Spinal cord (tissue), 10 donors: Measurements from ENCODE around the gene HAS3. TPM values are rescaled to one million over a fixed set of nuclear protein-coding genes. Genes with fewer than 3 reads are reported as not detected.

Experiments used
- DNase-seq, 6 donors: peaks; one replicate each; pipeline versions ENCODE4 v3.0.0 to v3.0.0-alpha.2; 2013 to 2015; ENCODE audit warnings: low spot score in 6 of 6, low read depth in 4 of 6
- H3K27ac ChIP-seq: one replicate; pipeline ENCODE4 v1.5.1; 2013; ENCODE audit warnings: low read depth, low read length, control low read depth
- H3K27me3 ChIP-seq: one replicate; pipeline ENCODE4 v1.6.1; 2013; ENCODE audit warnings: low read length; ENCODE audit not compliant: control insufficient read depth, insufficient read depth
- H3K36me3 ChIP-seq: one replicate; pipeline ENCODE4 v1.6.1; 2013; ENCODE audit warnings: low read length; ENCODE audit not compliant: control insufficient read depth, insufficient read depth
- H3K4me1 ChIP-seq: one replicate; pipeline ENCODE4 v1.6.1; 2013; ENCODE audit warnings: low read length; ENCODE audit not compliant: control insufficient read depth, insufficient read depth
- H3K4me3 ChIP-seq: one replicate; pipeline ENCODE4 v1.5.1; 2013; ENCODE audit warnings: low read depth, low read length, control low read depth
- H3K9me3 ChIP-seq: one replicate; pipeline ENCODE4 v1.6.1; 2013; ENCODE audit warnings: low read length; ENCODE audit not compliant: control insufficient read depth, insufficient read depth
- WGBS: methylation state at CpG from one replicate; pipeline ENCODE4 v1.1.5; 2013; ENCODE audit warnings: missing lambda C conversion rate; ENCODE audit not compliant: insufficient coverage; 5-methylcytosine and 5-hydroxymethylcytosine counted together
- polyA plus RNA-seq, 2 donors: library from polyadenylated mRNA; unstranded; fragments of 120-200 nt; gene quantifications; one replicate each; pipeline ENCODE4 v1.2.1, GENCODE V29; 2013; ENCODE audit not compliant: insufficient read length in 2 of 2
- total RNA-seq, 2 donors: library from RNA; depleted of rRNA in 1 of 2; stranded (reverse); fragments of 120-200 nt in 1 of 2; fragments of >200 nt in 1 of 2; gene quantifications; one replicate each; pipeline versions ENCODE4 v1.2.3 to v1.2.4, GENCODE V29; 2013 to 2014
- donor health status: healthy.

The HAS3 gene
- total and polyA plus RNA-seq, 4 donors: 1.4 to 6.6 (median 3.7) TPM

DNA sequence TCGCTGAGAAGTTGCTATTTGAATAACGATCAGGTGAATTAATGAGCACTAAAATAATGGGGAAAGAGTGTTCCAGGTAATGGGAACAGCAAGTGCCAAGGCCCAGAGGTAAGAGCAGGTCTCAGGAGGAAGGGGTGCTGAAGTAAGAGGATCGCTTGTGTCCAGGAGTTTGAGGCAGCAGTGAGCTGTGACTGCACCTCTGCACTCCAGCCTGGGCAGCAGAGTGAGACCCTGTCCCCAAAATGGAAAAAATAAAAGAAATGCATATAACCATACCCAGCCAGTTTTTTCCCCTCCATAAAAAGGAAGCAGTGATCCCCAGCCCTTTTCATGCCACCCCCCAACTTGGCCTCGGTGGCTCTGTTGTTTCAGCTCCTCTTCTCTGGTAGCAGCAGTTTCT, 16.8 kb upstream of the HAS3 start:
- DNase-seq: no peak
- no peaks in the 10 kb centered on the region for H3K9me3 ChIP-seq
- H3K4me3 ChIP-seq: no peak overlapping the region
- peaks cover 15% of the 10 kb centered on the region for H3K36me3 ChIP-seq
- no peak overlapping the region for H3K27ac ChIP-seq
- peaks cover 16% of the 10 kb centered on the region for H3K4me1 ChIP-seq
- WGBS: 70% methylated on average over 3 of the region's 4 CpGs
- H3K27me3 ChIP-seq: no peaks in the 10 kb centered on the region

GRCh38 chr16:69089091-69089910, 16.2 kb upstream of the HAS3 start:
- Histone ChIP-seq H3K27me3 (no peaks in the 10 kb centered on the region), H3K4me3 (no peak overlapping the region), H3K4me1 (peaks cover 16% of the 10 kb centered on the region), H3K9me3 (no peaks in the 10 kb centered on the region), H3K36me3 (peaks cover 15% of the 10 kb centered on the region), H3K27ac (no peak overlapping the region)
- DNase-seq: peak in 1 of 6 donors; percentile 81
- 42% methylated on average over 13 of the region's 16 CpGs for WGBS

GRCh38 chr16:69093974-69094373, 11.5 kb upstream of the HAS3 start:
- DNase-seq: no peak
- H3K4me1 ChIP-seq: peaks cover 12% of the 10 kb centered on the region
- no peak overlapping the region for H3K27ac ChIP-seq
- 80% methylated on average over 2 of the region's 3 CpGs for WGBS
- no peaks in the 10 kb centered on the region for H3K9me3 ChIP-seq
- no peaks in the 10 kb centered on the region for H3K27me3 ChIP-seq
- H3K36me3 ChIP-seq: peaks cover 2% of the 10 kb centered on the region
- no peak overlapping the region for H3K4me3 ChIP-seq

GRCh38 chr16:69094501-69094900, 11.0 kb upstream of the HAS3 start:
- H3K27ac ChIP-seq: no peak overlapping the region
- H3K36me3 ChIP-seq: peaks cover 2% of the 10 kb centered on the region
- no peak overlapping the region for H3K4me3 ChIP-seq
- H3K4me1 ChIP-seq: peaks cover 7% of the 10 kb centered on the region
- no peak for DNase-seq
- H3K9me3 ChIP-seq: no peaks in the 10 kb centered on the region
- 78% methylated on average over 5 of the region's 5 CpGs for WGBS
- H3K27me3 ChIP-seq: no peaks in the 10 kb centered on the region

- WGBS: 23% methylated on average over 5 of the region's 6 CpGs
- Histone ChIP-seq H3K27me3 (no peaks in the 10 kb centered on the region), H3K4me3 (no peak overlapping the region), H3K36me3 (no peaks in the 10 kb centered on the region), H3K4me1 (peaks cover 6% of the 10 kb centered on the region), H3K9me3 (no peaks in the 10 kb centered on the region), H3K27ac (no peak overlapping the region)
- no peak for DNase-seq
These were observed 10.3 kb upstream of the HAS3 start for GRCh38 chr16:69095193-69095592.

DNA sequence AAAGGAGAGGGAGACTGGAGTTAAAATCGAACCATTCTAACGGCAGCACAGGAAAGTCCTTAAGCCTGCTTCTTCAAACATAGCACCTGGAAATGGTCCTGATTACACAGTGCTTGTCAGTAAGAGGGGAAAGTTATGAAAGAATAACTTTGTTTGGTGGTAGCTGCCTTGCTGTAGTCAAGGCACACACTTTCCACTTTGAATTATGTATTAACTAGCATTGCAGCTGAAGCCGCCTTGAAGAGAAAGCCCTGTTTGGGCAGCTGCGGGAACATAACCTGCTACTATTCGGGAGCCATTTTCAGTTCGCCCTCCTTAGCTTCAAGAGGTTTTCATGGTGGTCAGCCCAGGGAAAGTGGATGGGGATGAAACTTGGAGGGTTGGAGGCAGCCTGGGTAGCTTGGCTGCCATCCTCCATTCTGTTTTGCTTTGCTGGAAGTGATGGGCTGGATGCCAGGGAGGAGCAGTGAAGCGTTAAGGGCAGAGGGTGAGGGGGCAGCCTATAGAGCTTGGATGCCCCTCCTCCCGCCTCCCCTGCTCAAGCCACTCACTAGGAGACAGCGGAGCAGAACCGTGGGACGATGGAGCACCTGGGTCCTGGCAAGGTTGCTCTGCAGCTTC, 5.3 kb upstream of the HAS3 start:
- Histone ChIP-seq H3K9me3 (no peaks in the 10 kb centered on the region), H3K27me3 (peaks cover under 1% of the 10 kb centered on the region), H3K27ac (peak overlapping the region; percentile 8), H3K36me3 (no peaks in the 10 kb centered on the region), H3K4me3 (no peak overlapping the region), H3K4me1 (peaks cover 18% of the 10 kb centered on the region)
- 28% methylated on average over 10 of the region's 11 CpGs for WGBS
- DNase-seq: peak in 2 of 6 donors; percentile 71 to 73

GRCh38 chr16:69106491-69107315, 1.2 kb downstream of the HAS3 start:
- H3K27ac ChIP-seq: no peak overlapping the region
- DNase-seq: peak in 2 of 6 donors; percentile 43 to 69
- no peaks in the 10 kb centered on the region for H3K9me3 ChIP-seq
- H3K4me3 ChIP-seq: peak overlapping the region; percentile 43
- H3K4me1 ChIP-seq: peaks cover 38% of the 10 kb centered on the region
- H3K27me3 ChIP-seq: peaks cover 17% of the 10 kb centered on the region
- peaks cover 25% of the 10 kb centered on the region for H3K36me3 ChIP-seq
- 0% methylated on average over 50 of the region's 55 CpGs for WGBS

- Histone ChIP-seq H3K36me3 (peaks cover 31% of the 10 kb centered on the region), H3K4me1 (peaks cover 38% of the 10 kb centered on the region), H3K4me3 (peak overlapping the region; percentile 43), H3K9me3 (no peaks in the 10 kb centered on the region), H3K27ac (no peak overlapping the region), H3K27me3 (peaks cover 17% of the 10 kb centered on the region)
- peak in 2 of 6 donors; percentile 55 to 72 for DNase-seq
- WGBS: under 1% methylated on average over 52 of the region's 52 CpGs
These were observed 2.0 kb downstream of the HAS3 start for GRCh38 chr16:69107316-69107962.
